ENCODE results near the gene RPL37.

DNA sequence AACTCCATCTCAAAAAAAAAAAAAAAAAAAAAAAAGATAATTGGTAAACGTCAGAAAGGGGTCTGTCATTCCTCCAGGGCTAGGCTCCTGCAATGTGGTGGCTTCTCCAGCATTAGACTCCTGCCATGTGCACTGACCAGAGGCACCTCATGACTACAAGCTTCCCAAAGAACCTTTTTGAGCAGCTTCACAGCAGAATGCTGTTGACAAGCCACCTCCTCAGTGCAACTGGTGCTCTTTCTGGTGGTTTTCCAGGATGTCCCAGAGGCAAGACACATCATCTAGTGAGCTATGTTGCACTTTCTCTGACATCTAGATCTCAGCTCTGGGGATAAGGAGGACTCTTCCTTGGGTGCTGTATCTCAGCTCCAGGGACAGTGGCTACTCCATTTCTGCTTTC, 11.6 kb downstream of the RPL37 start:
- TF ChIP-seq, protein P1, sequence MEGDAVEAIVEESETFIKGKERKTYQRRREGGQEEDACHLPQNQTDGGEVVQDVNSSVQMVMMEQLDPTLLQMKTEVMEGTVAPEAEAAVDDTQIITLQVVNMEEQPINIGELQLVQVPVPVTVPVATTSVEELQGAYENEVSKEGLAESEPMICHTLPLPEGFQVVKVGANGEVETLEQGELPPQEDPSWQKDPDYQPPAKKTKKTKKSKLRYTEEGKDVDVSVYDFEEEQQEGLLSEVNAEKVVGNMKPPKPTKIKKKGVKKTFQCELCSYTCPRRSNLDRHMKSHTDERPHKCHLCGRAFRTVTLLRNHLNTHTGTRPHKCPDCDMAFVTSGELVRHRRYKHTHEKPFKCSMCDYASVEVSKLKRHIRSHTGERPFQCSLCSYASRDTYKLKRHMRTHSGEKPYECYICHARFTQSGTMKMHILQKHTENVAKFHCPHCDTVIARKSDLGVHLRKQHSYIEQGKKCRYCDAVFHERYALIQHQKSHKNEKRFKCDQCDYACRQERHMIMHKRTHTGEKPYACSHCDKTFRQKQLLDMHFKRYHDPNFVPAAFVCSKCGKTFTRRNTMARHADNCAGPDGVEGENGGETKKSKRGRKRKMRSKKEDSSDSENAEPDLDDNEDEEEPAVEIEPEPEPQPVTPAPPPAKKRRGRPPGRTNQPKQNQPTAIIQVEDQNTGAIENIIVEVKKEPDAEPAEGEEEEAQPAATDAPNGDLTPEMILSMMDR (IDR thresholded peaks at IDR 0.05) = no peak
- TF ChIP-seq POLR2A (IDR thresholded peaks at IDR 0.05) = no peak

Data from Peyer's patch (tissue), 4 donors.